Activated T-cell treated with anti-CD3 and anti-CD28 coated beads, Interleukin-2, amount 50 U/mL, for 72 hours (primary cell): ENCODE measurements around the gene MANF. TPM values are rescaled to one million over a fixed set of nuclear protein-coding genes. Genes with fewer than 3 reads are reported as not detected.
"Not testable (repeated sequence)": the region's sequence is repeated elsewhere in the genome, so short reads cannot be mapped to it uniquely, and the experiment has no call there.

ENCODE experiments used
- ATAC-seq, 2 donors: fragments of 150-1000 bp; cut with Tn5 transposase; replicated peaks in 1 of 2; 2 replicates each; pipeline ENCODE4 v1.10.0; 2021; ENCODE audit warnings: moderate library complexity in 2 of 2, mild to moderate bottlenecking in 1 of 2
- DNase-seq, 2 donors: peaks; one replicate each; pipeline ENCODE4 v3.0.0; 2021 to 2022; ENCODE audit warnings: mixed read lengths in 1 of 2
- H3K27ac Mint-ChIP-seq: one replicate; pipeline ENCODE4 v1.8.0; 2022; ENCODE audit warnings: mild to moderate bottlenecking, moderate library complexity, mixed read lengths
- H3K27me3 Mint-ChIP-seq: one replicate; pipeline ENCODE4 v1.8.0; 2022; ENCODE audit warnings: low read depth, mixed read lengths
- H3K36me3 Mint-ChIP-seq, 2 donors: one replicate each; pipeline ENCODE4 v1.8.0; 2022; ENCODE audit warnings: mixed read lengths in 2 of 2, mild to moderate bottlenecking in 1 of 2; ENCODE audit not compliant: insufficient read depth in 2 of 2
- H3K4me1 Mint-ChIP-seq: one replicate; pipeline ENCODE4 v1.8.0; 2022; ENCODE audit warnings: low read depth, mixed read lengths
- H3K4me3 Mint-ChIP-seq, 2 donors: one replicate each; pipeline ENCODE4 v1.8.0; 2022; ENCODE audit warnings: mild to moderate bottlenecking in 2 of 2, mixed read lengths in 2 of 2, moderate library complexity in 2 of 2
- H3K9me3 Mint-ChIP-seq, 2 donors: one replicate each; pipeline ENCODE4 v1.8.0; 2022; ENCODE audit warnings: mixed read lengths in 2 of 2
- total RNA-seq, 2 donors: library from RNA; stranded (reverse); gene quantifications; one replicate each; pipeline ENCODE4 v1.2.3, GENCODE V29; 2022

Gene MANF
- total RNA-seq, 2 donors from 2014 or later: 112 to 141 TPM

DNA sequence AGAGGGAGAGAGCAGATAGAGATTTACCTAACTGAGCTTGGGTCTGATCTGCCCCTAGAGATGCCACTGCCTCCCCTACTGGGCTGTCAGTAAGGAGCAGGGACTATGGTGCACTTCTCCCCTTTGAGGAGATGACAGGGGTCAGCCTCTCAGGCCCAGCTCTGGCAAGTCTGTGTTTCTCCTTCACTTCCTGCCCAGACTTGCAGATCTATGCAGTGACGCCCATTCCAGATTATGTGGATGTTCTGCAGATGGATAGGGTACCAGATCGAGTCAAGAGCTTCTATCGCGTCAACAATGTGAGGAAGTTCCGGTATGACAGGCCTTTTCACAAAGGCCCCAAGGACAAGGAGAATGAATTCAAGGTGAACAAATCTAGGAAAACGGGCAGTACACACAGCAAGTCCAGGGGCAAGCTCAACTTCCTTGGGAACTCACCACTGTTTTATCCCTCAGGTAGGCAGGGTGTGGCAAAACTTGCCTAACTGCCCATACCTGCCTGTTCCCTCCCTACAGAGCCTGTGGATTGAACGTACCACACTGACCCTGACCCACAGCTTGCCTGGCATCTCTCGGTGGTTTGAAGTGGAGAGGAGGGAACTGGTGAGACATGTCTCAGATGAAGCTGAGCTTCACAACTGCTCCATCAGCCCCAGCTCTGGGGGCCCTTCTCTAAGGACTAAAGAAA, 29.1 kb upstream of the MANF start:
- no peak overlapping the region for H3K27ac Mint-ChIP-seq
- H3K27me3 Mint-ChIP-seq: no peaks in the 10 kb centered on the region
- no peak overlapping the region for H3K4me3 Mint-ChIP-seq
- H3K4me1 Mint-ChIP-seq: no peaks in the 10 kb centered on the region
- DNase-seq (no peak), ATAC-seq (no peak)
- no peaks in the 10 kb centered on the region for H3K36me3 Mint-ChIP-seq
- no peaks in the 10 kb centered on the region for H3K9me3 Mint-ChIP-seq

DNA sequence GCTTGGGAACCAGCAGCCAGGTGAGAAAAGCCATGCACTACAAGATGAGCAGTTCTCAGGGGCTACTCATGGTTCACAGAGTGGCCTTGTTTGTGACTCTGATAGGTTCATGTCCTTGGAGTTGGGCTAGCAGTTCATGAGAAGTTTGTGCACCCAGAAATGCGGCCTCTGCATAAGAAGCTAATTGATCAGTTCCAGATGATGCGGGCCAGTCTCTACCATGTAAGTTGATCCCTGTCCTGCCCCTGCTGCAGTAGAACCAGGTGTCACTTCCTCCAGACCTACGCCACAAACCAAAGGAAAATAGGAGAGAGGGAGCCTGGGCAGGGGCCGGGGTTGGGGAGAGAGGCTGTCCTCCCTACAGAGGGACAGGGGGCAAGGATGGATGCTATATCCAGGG, 27.2 kb upstream of the MANF start:
- no peaks in the 10 kb centered on the region for H3K27me3 Mint-ChIP-seq
- no peak for DNase-seq
- no peak overlapping the region for H3K27ac Mint-ChIP-seq
- no peak for ATAC-seq
- no peaks in the 10 kb centered on the region for H3K4me1 Mint-ChIP-seq
- H3K4me3 Mint-ChIP-seq: no peak overlapping the region
- no peaks in the 10 kb centered on the region for H3K9me3 Mint-ChIP-seq
- no peaks in the 10 kb centered on the region for H3K36me3 Mint-ChIP-seq

DNA sequence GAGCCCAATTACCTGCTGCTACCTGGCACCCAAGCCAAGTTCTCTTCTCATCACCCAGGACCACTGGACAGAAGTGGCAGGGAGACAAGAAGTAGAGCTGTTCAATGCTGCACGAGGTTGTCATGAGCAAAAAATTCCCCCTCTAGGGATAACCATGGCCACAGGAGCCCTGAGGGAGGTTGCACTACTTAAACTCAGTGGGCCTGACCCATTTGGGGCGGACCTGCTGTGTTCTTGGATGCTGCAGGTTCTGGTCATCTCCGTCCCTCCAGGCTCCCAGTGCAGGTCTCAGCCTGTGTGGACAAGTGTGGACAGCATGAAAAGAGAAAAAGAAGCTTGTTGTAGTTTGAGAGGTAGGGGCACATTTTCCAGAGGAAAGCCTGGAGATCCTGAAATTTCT, 26.1 kb upstream of the MANF start:
- ATAC-seq (no peak), DNase-seq (no peak)
- no peaks in the 10 kb centered on the region for H3K36me3 Mint-ChIP-seq
- H3K27me3 Mint-ChIP-seq: no peaks in the 10 kb centered on the region
- H3K9me3 Mint-ChIP-seq: no peaks in the 10 kb centered on the region
- H3K4me3 Mint-ChIP-seq: no peak overlapping the region
- H3K4me1 Mint-ChIP-seq: no peaks in the 10 kb centered on the region
- no peak overlapping the region for H3K27ac Mint-ChIP-seq

DNA sequence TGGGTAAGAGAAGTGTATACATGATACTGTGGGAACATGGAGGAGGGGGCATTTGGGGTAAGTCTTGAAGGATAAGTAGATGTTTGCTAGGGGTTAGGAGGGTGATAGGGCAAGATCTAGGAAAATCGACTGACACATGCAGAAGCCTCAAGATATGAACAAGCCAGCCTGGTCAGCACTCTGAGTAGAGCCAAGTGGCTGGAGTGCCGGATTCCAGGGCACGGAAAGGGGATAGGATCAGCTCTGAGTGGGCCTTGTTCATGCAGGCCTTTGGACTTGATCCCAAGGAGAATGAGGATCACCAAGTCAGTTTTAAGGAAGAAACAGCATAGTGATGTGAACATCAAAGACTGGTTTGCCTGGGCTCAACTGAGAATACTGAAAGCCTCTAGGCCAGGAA, 24.3 kb upstream of the MANF start:
- no peak for ATAC-seq
- Mint-ChIP-seq H3K4me1 (no peaks in the 10 kb centered on the region), H3K27ac (no peak overlapping the region), H3K4me3 (no peak overlapping the region), H3K36me3 (no peaks in the 10 kb centered on the region), H3K27me3 (no peaks in the 10 kb centered on the region), H3K9me3 (no peaks in the 10 kb centered on the region)
- no peak for DNase-seq

DNA sequence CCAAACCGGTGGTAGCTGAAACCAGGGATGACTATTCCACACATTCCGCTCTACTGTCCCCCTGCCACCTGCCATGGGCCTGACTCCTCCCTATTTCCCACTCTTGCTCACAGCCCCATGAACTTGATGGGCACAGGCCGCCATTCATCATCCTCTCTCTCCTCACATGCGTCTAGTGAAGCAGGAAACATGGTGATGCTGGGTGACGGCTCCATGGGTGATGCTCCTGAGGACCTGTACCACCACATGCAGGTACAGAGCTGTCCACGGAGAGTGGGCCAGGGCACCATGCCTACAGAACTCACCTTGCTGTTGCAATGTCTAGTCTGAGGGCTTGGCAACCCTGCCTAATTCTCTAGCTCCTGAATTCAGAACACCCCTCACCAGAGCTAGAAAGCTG, 23.3 kb upstream of the MANF start:
- Mint-ChIP-seq H3K4me1 (no peaks in the 10 kb centered on the region), H3K4me3 (no peak overlapping the region), H3K36me3 (no peaks in the 10 kb centered on the region), H3K27ac (no peak overlapping the region), H3K9me3 (no peaks in the 10 kb centered on the region), H3K27me3 (no peaks in the 10 kb centered on the region)
- no peak for DNase-seq
- ATAC-seq: no peak

DNA sequence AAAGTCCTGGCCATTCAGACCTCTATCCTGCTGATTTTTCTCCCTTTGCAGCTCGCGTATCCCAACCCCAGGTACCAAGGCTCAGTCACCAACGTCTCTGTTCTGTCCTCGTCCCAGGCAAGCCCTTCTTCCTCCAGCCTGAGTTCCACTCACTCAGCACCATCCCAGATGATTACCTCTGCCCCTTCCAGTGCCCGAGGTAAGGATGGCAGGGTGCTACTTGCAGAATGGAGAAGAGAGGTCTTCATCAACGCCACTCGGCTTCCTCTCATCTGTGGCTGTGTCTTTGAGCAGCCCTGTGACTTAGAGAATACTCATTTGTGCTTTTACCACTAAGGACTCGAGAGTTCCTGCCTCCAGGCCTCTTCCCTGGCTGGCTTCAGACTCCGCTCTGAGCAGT, 22.6 kb upstream of the MANF start:
- no peak overlapping the region for H3K27ac Mint-ChIP-seq
- no peaks in the 10 kb centered on the region for H3K36me3 Mint-ChIP-seq
- no peak for ATAC-seq
- H3K27me3 Mint-ChIP-seq: no peaks in the 10 kb centered on the region
- DNase-seq: no peak
- H3K4me1 Mint-ChIP-seq: no peaks in the 10 kb centered on the region
- H3K4me3 Mint-ChIP-seq: no peak overlapping the region
- H3K9me3 Mint-ChIP-seq: no peaks in the 10 kb centered on the region

DNA sequence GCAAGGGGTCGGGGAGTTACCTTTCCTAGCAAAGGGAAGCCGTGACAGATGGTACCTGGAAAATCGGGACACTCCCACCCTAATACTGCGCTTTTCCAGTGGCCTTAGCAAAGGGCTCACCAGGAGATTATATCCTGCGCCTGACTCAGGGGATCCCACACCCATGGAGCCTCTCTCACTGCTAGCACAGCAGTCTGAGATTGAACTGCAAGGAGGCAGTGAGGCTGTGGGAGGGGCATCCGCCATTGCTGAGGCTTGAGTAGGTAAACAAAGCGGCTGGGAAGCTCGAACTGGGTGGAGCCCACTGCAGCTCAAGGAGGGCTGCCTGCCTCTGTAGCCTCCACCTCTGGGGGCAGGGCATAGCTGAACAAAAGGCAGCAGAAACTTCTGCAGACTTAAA, 16.8 kb upstream of the MANF start:
- H3K4me3 Mint-ChIP-seq, H3K27me3 Mint-ChIP-seq, DNase-seq, H3K36me3 Mint-ChIP-seq, H3K4me1 Mint-ChIP-seq, H3K27ac Mint-ChIP-seq, H3K9me3 Mint-ChIP-seq, ATAC-seq: not testable (repeated sequence)

DNA sequence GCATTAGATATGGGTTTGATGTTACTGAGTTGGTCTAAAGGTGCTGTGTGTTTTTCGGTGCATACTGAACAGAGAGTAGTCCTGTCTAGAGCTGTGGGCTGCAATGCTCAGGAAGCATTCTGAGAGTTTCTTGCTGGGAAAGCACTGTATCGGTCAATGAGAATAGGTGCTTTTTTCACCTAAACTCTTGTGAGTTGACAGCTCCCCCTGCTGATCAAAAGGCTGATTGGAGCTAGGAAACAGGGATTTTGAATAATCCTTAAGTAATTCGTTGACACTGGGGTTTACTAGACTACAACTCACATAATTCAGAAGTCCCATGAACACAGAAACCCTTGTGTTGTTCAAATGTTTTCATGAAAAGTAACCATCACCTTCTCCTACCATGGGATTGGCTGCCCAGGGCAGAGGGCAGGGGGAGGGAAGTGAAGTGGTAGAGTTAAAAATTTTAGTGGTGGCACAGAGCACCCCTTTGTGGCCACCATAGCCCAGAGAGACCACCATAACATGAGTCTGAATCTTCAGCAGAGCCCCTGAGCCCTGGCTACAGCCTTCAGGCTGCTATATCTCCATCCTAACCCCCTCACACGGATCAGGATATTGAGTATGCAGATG, 13.0 kb upstream of the MANF start:
- ATAC-seq: peak; percentile 55 to 65
- Mint-ChIP-seq H3K4me3 (no peak overlapping the region), H3K4me1 (peaks cover 5% of the 10 kb centered on the region), H3K36me3 (no peaks in the 10 kb centered on the region), H3K9me3 (no peaks in the 10 kb centered on the region), H3K27me3 (no peaks in the 10 kb centered on the region), H3K27ac (no peak overlapping the region)
- DNase-seq: peak; percentile 60 to 63

DNA sequence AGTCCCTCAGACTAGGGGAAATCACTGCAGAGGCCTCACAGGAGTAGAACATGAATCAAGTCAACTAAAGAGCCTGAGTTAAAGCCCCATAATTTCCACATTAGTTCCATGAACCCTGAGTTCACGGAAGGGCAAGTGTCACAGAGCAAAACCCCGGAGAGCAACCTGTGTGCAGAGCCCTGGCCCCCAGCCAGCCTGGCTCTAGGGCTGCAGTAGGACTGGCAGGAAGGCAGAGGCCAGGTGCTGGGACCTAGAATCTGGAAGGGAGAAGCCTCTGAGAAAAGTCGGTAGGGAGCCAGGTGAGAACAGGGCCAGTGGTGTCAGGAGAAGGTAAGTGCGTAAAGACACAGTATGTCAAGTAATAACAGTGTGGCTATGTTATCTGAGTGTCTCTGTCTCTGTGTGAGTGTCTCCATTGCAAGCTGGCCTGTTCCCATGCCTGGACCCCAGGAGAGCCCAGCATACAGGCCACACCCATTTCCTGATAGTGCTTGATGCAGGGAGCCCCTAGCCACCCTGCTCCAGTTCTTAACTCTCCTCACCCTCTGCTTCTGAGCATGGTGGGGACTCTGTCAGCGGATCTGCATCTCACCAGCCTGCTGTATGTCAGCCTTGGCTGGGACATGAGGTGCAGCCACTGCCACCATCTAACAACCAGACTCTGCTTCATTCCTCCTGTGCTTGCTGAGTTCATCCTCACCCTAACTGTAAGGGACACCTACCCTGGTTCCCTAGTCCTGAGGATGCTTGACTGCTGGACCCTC, 11.3 kb upstream of the MANF start:
- Mint-ChIP-seq H3K4me3 (no peak overlapping the region), H3K36me3 (no peaks in the 10 kb centered on the region), H3K27ac (no peak overlapping the region), H3K4me1 (peaks cover 7% of the 10 kb centered on the region), H3K9me3 (no peaks in the 10 kb centered on the region), H3K27me3 (no peaks in the 10 kb centered on the region)
- DNase-seq (no peak), ATAC-seq (no peak)

DNA sequence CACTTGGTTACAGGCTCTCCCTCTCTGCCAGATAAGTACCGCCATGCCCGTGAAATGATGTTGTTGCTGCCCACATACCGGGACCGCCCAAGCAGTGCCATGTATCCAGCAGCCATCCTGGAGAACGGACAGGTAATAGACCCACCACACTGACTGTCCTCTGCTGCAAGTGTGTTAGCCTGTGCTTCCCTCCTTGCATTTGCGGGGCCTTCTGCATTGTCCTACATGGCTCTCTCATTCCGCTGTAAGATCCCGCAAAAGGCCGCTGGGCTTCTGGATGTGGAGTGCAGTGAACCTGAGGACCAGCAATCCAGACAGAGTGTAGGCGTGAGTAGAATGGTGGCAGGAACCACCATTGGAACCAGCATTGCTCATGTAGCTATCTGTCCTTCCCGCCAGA, 10.6 kb upstream of the MANF start:
- DNase-seq (no peak), ATAC-seq (no peak)
- H3K9me3 Mint-ChIP-seq: no peaks in the 10 kb centered on the region
- no peak overlapping the region for H3K27ac Mint-ChIP-seq
- H3K36me3 Mint-ChIP-seq: no peaks in the 10 kb centered on the region
- H3K4me3 Mint-ChIP-seq: no peak overlapping the region
- H3K27me3 Mint-ChIP-seq: no peaks in the 10 kb centered on the region
- H3K4me1 Mint-ChIP-seq: peaks cover 13% of the 10 kb centered on the region

DNA sequence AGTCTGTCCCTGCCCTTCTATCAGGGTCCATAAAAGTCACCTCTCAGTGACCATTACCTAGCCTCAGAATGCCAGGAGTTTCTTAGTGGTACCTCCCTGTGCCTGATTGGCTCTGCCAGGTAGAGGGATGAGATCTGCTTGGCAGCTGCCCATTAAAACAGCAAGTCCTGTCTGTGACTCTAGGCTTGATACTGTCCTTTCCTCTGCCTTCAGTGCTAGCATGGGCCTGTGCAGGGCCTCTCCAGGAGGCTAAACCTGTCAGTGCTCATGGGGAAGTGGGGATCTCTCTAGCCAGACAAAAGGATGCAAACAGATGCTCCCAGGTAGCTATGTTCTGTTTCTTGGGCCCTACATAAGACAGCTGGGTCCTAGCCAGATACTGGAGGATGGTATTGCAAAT, 10.0 kb upstream of the MANF start:
- Mint-ChIP-seq H3K27me3 (no peaks in the 10 kb centered on the region), H3K27ac (no peak overlapping the region), H3K4me1 (peaks cover 16% of the 10 kb centered on the region), H3K9me3 (no peaks in the 10 kb centered on the region), H3K36me3 (no peaks in the 10 kb centered on the region), H3K4me3 (no peak overlapping the region)
- DNase-seq: no peak
- no peak for ATAC-seq

DNA sequence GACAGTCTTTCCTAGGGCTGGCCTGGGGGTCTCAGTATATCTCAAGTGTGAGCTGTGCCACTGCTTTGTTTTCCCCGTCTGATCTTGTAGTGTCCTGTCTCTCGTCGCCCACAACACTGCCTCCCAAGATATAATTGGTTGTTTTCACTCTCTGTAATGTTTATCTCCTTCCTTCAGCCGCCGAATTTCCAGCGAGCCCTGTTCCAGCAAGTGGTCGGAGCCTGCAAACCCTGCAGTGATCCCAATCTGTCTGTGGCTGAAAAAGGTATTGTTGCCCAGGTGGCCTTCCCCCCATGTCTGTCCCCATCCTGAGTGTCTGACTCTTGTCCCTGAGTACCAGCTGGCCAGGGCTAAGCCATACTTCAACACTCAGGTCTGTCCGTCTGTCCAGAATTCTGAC, 9.5 kb upstream of the MANF start:
- Mint-ChIP-seq H3K9me3 (no peaks in the 10 kb centered on the region), H3K4me3 (no peak overlapping the region), H3K27me3 (no peaks in the 10 kb centered on the region), H3K36me3 (no peaks in the 10 kb centered on the region), H3K4me1 (peaks cover 16% of the 10 kb centered on the region), H3K27ac (no peak overlapping the region)
- no peak for ATAC-seq
- DNase-seq: no peak

DNA sequence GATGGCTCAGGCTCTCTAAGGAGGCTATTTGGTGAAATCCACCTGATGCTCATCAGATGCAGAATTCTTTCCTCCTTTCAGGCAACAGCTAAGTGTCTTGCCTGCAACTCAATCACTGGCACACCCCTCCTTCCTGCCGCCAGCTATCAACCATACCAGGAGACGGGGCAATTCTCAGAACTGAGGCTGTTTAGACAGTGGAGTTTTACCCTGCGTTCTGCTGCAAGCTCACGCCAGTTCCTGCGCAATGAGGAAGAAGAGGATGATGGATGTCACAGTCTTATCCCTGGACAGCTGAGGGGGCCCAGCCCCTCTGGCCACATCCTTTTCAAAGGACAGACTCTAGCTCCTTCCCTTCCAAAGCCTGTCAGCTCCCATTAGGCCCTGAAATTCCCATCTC, 7.0 kb upstream of the MANF start:
- ATAC-seq (no peak), DNase-seq (no peak)
- H3K9me3 Mint-ChIP-seq: no peaks in the 10 kb centered on the region
- H3K27ac Mint-ChIP-seq: no peak overlapping the region
- H3K36me3 Mint-ChIP-seq: no peaks in the 10 kb centered on the region
- peaks cover 12% of the 10 kb centered on the region for H3K4me1 Mint-ChIP-seq
- H3K27me3 Mint-ChIP-seq: no peaks in the 10 kb centered on the region
- no peak overlapping the region for H3K4me3 Mint-ChIP-seq
